GM10248 (cell line): ENCODE results near the gene MTF1.

ENCODE experiments used
- CTCF ChIA-PET: fragments of 300-600 bp; sonication (Branson Sonifier 250); formaldehyde crosslinking; extraction: SDS; loops from one replicate; lab custom pipeline; 2021; ENCODE audit warnings: antibody characterized with exemption; lab: Yijun Ruan, JAX
- POLR2A ChIA-PET: fragments of 350-650 bp; sonication (Branson Sonifier 250); formaldehyde crosslinking; extraction: SDS; loops from one replicate; lab custom pipeline; 2020; ENCODE audit warnings: antibody characterized with exemption; lab: Yijun Ruan, JAX
- DNase-seq: peaks from one replicate; pipeline ENCODE4 v3.0.0; 2012; ENCODE audit errors: extremely low spot score
- CTCF ChIP-seq: IDR thresholded peaks from 2 replicates; pipeline ENCODE4 v1.5.1; 2012; ENCODE audit warnings: mild to moderate bottlenecking, low read depth; ENCODE audit errors: extremely low read depth, missing control alignments, control extremely low read depth

Gene MTF1

DNA sequence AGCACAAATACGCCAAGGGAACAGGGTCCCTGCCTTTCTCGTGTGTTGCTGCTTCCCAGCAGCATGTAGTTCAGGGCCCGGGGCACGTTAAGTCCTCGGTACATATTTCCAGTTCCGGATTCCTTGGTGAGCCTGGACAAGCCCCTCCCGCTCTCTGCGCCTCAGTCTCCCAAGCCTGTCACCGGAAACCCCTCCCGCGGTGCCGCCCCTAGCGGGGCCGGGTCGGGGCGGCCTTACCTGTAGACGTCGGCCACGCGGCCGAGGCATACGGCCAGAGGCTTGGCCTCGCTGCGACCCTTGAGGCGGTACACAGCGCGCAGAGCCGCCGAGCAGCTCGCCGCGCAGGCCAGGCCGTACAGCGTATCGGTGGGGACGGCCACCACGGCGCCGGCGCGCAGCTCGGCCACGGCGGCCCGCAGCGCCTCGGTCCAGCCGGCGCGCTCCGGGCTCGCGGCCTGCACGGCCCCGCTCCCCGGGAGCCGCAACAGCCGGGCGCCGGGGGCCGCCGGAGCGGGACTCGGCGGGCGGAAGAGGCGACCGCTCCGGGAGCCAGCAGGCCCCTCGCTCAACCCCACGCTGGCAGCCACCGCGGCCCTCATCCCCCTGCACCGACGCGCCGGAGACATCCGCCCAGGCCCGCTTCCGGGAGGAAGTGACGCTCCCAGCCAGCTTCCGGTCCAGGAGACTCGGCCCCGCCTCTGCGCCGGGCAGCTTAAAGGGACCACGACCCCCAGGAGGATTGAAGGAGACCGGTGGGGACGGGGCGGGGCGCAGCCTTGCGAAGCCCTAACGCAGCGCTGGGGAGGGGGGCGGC lies 51.6 kb downstream of the MTF1 start, which contains the start of the genes C1orf122 and YRDC:
C1orf122 (plus strand) TSS at position 236 of the 814 bp plus-strand sequence. CDS start 615 bp downstream, outside the sequence.
YRDC (minus strand) TSS at position 654 of the 814 bp plus-strand sequence; CDS start at position 626, 28 bp downstream.
- ChIA-PET CTCF (interaction anchor here (1.1 to 2.7 kb wide), 9 partner anchors 8 to 96 kb away, joined by 3 to 11 read pairs (median 4); partner anchors contain the start of gene MTF1), POLR2A (interaction anchor here (0.6 to 1.4 kb wide), 7 partner anchors 9 to 94 kb away, joined by 3 to 8 read pairs (median 3); no protein-coding TSS in a partner anchor)
- no peak for TF ChIP-seq CTCF
- DNase-seq: peak; percentile 98

- CTCF ChIA-PET: interaction anchor here (1.2 to 2.7 kb wide), 4 partner anchors 10 to 13 kb away, joined by 3 to 11 read pairs (median 4); no protein-coding TSS in a partner anchor
- TF ChIP-seq CTCF: no peak
- POLR2A ChIA-PET: interaction anchor here (1.0 to 1.4 kb wide), 2 partner anchors 16 to 53 kb away, joined by 3 to 5 read pairs; no protein-coding TSS in a partner anchor
- DNase-seq: no peak
Measured at GRCh38 chr1:37807220-37807554, 52.2 kb downstream of the MTF1 start.

DNA sequence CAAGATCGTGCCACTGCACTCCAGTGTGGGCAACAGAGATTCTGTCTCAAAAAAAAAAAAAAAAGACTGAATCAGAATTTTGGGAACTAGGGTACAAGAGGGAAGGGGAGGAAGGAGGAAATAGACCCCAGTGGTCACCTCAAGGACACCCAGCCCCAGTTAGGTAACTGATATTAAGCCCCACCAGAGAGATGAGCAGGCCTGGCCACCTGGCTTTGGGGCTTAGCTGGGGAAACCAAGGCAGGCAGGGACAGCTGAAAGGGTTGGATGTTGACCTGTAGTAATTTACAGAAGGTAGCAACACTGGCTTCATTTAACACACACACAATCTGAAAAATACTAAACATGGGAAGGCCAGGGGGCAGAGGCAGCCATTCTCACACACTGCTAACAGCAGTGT lies 57.0 kb downstream of the MTF1 start:
- no peak for DNase-seq
- no peak for TF ChIP-seq CTCF
- ChIA-PET CTCF (no interaction called here), POLR2A (no interaction called here)

GRCh38 chr1:37797750-37798345 lies 61.5 kb downstream of the MTF1 start:
- POLR2A ChIA-PET: interaction anchor here (0.7 kb wide), 1 partner anchor 50 kb away, joined by 6 read pairs; no protein-coding TSS in a partner anchor
- TF ChIP-seq CTCF: no peak
- no peak for DNase-seq
- CTCF ChIA-PET: interaction anchor here (1.0 to 1.9 kb wide), 3 partner anchors 9 to 62 kb away, joined by 3 to 6 read pairs (median 4); partner anchors contain the start of gene MTF1

- POLR2A ChIA-PET: no interaction called here
- DNase-seq: peak; percentile 66
- TF ChIP-seq CTCF: no peak
- CTCF ChIA-PET: interaction anchor here (1.2 to 1.9 kb wide), 3 partner anchors 11 to 16 kb away, joined by 4 to 5 read pairs (median 4); partner anchors contain the start of genes C1orf122 and YRDC
Measured at GRCh38 chr1:37795340-37796125, 63.9 kb downstream of the MTF1 start.
